Activated CD4-positive, alpha-beta T cell treated with anti-CD3 and anti-CD28 coated beads, Interleukin-10, Interleukin-2, amounts not matched to agents 100 ng/mL and 50 ng/mL, durations not matched to agents 16 hours and 8 hours (primary cell): Measurements from ENCODE around the gene C1orf226.

Experiments used
- DNase-seq: peaks from one replicate; pipeline ENCODE4 v3.0.0-alpha.2; 2020

The C1orf226 gene

DNA sequence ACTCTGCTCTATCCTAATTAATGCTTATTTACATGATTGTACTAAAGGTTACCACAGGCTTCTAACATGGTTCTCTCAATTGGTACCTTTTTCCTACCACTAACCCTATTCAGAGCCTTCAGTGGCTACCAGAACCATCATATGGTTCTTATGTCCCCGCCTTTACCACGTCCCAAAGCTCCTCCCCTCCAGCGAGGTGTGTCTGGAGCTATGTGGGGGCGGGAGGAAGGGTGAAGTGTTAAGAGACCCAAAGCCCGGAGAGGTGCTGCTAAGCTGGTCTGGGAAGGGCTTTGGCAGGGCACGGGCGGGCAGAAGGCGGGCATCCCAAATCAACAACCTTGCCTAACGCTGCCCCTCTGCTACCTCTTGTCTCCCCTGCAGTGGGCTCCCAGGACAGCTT is 14.9 kb upstream of the C1orf226 start:
- DNase-seq: no peak

DNA sequence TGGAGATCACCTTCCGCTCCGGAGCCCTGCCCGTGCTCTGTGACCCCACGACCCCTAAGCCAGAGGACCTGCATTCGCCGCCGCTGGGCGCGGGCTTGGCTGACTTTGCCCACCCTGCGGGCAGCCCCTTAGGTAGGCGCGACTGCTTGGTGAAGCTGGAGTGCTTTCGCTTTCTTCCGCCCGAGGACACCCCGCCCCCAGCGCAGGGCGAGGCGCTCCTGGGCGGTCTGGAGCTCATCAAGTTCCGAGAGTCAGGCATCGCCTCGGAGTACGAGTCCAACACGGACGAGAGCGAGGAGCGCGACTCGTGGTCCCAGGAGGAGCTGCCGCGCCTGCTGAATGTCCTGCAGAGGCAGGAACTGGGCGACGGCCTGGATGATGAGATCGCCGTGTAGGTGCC is 14.5 kb upstream of the C1orf226 start:
- DNase-seq: no peak

GRCh38 chr1:162367772-162368171 is 13.8 kb upstream of the C1orf226 start:
- no peak for DNase-seq

DNA sequence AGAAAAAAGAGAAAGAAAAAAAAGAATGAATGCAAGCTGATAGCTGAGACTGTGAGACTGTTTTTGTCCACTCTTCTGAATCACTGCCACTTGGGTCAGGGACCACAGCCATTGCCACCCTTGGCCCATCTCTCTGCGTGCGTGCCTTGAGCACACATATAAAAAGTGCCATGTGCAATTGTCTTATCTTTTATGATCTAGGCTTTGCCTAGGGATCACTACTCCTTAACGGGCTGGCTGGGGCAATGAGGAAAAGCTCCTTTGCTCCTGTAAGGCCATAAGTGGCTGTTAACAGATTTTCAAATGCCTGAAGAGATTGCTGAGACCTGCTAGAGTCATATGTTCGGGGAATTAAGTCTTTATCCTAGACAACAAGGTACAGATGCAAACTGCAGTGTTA is 13.1 kb upstream of the C1orf226 start:
- DNase-seq: no peak

- DNase-seq: no peak
These were observed 12.0 kb upstream of the C1orf226 start for GRCh38 chr1:162369571-162369970.

- no peak for DNase-seq
These were observed 11.4 kb upstream of the C1orf226 start for GRCh38 chr1:162370161-162370560.

DNA sequence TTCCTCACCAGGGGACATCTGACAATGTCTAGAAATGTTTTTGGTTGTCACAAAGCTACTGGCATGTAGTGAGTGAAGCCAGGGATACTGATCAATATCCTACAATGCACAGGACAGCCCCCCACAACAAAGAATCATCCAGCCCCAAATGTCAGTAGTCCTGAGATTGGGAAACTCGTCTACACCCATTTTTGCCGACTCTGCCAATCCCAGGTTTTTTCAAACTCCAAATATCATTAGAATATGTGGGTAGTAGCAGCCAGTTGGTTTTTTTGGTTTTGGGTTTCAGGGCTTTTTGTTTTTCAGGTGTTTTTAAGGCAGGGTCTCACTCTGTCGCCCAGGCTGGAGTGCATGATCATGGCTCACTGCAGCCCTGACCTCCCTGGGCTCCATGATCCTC is 10.8 kb upstream of the C1orf226 start:
- no peak for DNase-seq

DNA sequence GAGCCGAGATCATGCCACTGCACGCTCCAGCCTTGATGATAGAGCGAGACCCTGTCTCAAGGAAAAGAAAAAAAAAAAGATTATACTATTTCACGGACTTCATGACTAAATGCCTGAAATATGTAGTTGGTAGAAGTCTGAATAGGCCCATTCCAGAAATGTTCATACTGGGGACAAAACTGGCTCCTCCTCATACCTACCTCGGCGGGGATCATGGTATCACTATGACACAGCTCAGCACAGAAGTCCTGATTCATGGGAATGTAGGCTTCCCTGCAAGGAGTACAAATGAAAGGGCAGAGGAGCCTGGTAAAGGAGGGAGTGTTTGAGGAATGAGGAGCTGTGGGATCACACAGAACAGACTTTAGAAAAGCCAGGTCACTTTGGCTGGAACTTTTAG is 9.9 kb upstream of the C1orf226 start:
- DNase-seq: no peak

GRCh38 chr1:162372159-162373071 is 9.1 kb upstream of the C1orf226 start:
- DNase-seq: no peak

DNA sequence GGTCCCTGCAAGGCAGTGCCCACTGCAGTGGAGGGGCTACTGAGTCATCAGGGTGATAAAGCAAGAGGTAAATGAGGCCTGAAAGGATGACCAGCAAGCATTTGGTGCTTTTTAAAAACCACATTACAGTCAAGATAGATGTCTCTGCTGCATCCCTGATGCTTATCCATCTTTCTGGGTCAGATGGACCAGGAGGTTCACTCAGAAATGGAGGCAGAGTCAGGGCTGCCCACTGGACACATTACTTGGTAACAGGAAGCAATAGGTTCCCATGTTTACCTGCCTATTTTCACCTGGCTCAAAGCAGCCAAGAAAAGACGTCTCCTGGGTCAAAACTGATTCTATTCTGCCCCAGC is 8.5 kb upstream of the C1orf226 start:
- DNase-seq: no peak

DNA sequence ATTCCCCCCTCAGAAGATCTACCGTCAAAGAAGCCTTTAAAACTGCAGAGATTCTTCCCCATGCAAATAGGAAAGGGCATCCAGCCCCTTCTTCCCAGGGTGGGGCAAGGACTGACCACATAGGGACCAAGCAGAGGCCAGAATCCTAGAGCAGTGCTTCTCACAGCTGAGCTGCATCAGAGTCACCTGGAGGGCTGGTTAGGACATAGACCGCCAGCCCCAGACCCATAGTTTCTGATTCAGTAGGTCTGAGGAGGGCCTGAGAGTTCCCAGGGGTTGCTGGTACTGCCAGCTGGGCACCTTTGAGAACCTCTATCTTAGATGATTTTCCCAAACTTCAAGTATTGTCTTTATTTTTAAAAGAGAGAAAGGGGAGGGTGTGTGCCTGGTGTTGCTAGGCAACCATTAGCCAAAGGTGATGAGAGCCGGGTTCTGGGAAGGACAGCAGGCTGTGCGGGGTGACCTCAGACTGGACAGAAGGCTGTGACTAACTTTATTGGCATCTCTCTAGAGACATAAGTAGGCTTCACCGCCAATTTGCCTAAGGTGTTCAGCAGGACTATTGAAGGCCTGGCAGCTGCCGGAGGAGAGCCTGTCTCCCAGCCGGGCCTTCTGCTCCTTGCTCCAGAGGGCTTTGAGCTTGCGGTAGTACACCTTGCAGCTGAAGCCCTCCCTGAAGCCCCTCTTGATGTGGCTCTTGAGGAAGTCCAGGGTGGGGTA is 7.8 kb upstream of the C1orf226 start:
- DNase-seq: no peak

DNA sequence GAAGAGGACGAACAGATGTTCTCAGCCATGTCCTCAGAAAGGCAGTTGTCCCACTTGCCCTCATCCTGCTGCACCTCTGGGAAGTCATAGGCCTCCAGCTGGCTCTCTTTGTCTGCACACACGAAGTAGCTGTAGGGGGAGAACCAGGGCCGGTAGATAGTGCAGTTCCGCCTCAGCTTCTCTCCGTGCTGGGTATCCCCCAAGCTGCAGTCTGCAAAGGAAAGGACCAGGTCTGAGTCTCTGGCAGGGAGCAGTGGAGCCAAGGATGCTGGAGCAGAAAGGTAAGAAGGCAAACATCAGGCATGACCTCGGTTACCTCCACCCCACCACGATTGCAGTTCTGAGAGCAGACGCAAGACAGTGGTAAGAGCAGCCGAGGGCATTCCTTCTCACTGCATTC is 7.1 kb upstream of the C1orf226 start:
- DNase-seq: no peak

DNA sequence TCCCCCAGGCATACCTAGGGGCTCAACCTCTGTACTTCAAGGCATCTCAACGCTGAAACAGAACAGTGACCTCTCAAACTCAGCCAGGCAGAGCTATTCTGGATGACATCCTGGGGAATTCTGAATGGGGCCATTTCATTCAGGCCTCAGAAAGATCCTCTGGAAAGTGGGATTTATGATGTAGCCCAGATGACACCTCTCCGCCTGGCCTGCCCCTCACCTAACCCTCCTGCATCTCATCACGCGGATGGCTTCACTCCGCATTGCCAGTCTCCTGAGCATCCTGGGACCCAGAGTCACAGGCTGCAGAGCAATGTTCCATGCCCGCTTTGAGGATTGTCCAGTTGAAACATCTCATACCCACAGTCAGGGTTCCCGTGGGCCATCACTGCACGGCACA is 6.1 kb upstream of the C1orf226 start:
- no peak for DNase-seq

- no peak for DNase-seq
These were observed 4.8 kb upstream of the C1orf226 start, which contains the start of gene SPATA46 for GRCh38 chr1:162376691-162377090. TSS of gene SPATA46 (minus strand) at chr1:162376854. CDS start at chr1:162376790, 64 bp downstream.

DNA sequence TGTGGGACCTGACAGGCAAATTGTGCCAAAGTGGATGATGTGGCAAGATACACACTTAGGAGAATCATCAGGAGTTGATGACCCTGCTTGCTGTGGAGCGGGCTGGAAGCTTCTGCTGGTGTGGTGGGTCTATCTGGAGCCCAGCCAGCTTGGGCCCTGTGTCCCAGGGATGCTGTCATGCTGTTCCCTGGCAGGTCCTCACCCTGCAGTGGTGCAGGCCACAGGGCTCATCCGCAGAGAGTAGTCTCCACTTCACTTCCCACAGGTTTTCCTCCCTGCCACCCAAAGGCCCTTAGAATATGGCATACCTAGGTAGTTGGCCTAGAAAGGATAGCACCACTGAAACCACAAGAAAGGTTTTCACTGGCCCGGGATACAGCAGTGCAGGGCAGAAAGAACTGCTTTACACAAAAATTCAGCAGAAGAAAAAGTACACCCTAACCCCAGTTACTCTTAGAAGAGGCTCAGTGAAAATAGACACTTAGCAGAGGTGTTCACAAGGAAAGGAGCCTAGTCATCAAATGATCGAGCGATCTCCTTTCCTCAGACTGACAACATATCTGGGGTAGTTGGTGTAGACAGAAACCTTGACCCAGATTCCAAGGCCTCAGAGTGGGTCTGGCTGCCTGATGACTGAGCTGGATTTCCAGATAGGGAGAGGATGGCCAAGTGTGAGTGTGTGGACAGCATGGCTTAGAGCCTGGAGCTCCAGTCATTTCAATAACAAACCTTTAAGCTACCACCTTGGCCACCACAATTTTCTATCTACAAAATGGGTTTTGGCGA is 1.3 kb upstream of the C1orf226 start:
- DNase-seq: no peak

GRCh38 chr1:162381941-162382750 is 618 bp downstream of the C1orf226 start:
- DNase-seq: no peak

DNA sequence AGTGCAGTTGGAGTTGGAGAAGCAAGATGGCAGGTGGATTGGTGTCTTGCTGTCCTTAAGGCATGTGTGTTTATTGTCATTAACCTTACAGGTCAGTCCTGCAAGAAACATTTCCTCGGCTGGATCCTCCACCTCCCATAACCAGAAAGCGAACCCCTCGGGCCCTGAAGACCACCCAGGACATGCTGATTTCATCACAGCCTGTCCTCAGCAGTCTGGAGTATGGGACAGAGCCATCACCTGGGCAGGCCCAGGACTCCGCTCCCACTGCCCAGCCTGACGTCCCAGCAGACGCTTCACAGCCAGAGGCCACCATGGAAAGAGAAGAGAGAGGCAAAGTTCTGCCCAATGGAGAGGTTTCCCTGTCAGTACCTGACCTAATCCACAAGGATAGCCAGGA is 1.6 kb downstream of the C1orf226 start:
- DNase-seq: no peak

DNA sequence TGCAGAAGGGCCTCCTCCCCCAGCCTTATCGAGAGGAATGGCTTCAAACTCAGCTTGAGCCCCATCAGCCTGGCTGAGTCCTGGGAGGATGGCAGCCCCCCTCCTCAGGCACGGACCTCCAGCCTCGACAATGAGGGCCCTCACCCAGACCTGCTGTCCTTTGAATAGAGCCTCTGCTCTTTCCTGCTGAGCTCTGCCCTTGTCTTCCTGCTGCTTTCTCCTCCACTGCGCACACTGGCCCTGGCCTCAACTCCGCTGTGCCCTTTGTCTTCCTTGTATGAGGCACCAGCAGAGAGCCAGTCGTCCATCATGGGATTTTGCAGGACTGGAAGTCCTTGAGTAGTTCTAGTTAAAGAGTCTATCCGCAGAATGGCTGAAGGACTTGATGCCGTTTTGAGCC is 2.0 kb downstream of the C1orf226 start:
- DNase-seq: no peak

DNA sequence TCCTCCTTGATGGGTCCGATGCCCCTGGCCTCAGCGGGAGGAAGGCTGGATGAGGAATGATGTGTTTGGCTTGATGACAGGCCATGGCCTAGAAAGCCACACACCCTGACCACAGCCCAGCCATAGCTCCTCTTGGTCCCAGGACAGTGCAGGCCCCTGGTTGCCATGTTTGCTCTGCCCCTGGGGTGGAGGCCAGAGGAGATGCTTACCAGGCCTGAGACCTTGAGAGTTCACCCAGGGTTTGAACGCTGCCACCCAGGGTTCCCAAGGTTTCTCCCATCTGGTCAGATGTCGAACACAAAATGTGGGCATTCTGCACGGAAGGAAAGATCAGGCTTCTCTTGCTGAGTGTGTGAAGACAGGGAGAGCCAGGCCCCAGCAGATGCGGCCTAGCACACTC is 2.6 kb downstream of the C1orf226 start:
- DNase-seq: no peak

DNA sequence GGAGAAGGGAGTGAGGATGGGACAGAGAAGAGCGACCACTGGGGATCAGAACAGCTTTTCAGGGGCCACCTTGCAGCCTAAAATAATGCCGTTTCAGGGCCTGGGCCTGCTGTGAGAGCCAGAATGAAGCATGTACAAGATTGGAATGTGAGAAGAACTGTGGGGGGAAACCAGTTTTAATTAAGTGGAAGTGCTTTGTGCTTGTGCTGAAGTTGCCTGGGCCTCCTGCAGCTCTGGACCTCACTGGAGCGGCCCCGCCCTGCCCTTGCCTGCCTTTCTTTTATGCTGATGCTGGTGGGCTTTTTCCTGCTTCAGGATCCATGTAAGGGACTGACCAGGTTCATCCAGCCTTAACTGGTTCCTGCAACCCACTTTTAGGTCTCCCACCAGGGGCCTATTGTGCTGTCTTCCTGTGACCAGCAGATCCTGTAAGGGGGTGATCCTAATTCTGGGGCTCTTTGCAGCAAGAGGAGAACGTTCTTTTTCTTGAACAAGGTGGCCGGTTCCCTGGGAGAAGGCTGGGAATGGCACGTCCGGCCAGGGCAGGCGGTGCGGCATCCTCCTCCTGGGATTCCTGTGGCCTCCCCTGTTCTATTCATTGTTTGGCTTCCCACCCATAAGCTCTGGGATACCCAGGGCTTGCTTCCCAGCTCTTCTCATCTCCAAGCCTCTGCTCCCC is 3.2 kb downstream of the C1orf226 start:
- DNase-seq: no peak

DNA sequence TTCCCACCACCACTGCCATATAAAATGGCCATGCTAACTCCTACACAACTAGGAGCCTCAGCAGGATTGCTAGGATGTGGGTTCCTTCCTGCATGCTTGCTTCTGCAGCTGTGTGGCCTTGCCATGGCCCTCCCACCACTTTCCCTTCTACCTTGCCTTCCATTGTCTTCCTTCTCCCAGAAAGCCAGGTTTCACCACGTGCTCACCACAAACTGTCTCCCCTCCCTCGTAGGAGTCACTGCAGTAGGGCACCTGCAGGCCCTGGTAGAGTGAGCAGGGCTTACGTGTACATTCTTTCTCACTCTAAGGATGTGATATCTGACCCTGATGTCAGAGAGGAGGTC is 3.7 kb downstream of the C1orf226 start:
- no peak for DNase-seq

DNA sequence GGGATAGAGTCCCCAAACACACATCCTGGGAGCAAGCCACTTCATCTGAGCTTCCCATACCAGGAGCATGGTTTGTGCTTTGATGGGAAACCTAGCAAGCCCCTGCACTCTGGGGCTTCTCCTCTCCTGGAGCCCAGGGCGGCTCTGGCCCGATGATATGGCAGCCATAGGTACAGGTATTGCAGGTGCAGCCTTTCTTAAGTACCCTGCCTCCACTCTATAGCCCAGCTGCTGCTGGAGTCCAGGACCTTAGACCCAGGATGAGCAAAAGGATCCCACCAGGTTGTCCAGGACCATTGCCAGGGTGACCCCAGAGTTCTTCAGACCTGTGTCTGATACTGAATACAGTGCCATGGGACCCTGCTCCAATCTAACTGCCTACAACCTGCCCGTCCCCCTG is 4.2 kb downstream of the C1orf226 start:
- no peak for DNase-seq
